Keratinocyte (primary cell): ENCODE measurements around the gene TIAM1.

ENCODE experiments used
- EZH2 ChIP-seq: IDR thresholded peaks from one replicate; pipeline ENCODE4 v1.6.1; 2012; ENCODE audit warnings: inconsistent platforms, mild to moderate bottlenecking, low read length, moderate library complexity
- TF ChIP-seq, protein P1 (sequence below), 3 experiments: IDR thresholded peaks in 1 of 3; conservative IDR thresholded peaks in 1 of 3; optimal IDR thresholded peaks in 1 of 3; 2 replicates in 2 of 3; 3 replicates in 1 of 3; pipeline versions ENCODE3 to v1.5.1; 2011; ENCODE audit warnings: low read length in 3 of 3, mild to moderate bottlenecking in 3 of 3, moderate library complexity in 2 of 3, control low read depth in 1 of 3, inconsistent platforms in 1 of 3; ENCODE audit not compliant: insufficient read depth in 2 of 3; ENCODE audit errors: extremely low read depth in 1 of 3

GRCh38 chr21:31084689-31085088 is 259.4 kb downstream of the TIAM1 start:
- TF ChIP-seq EZH2 = no peak
- TF ChIP-seq, protein P1, sequence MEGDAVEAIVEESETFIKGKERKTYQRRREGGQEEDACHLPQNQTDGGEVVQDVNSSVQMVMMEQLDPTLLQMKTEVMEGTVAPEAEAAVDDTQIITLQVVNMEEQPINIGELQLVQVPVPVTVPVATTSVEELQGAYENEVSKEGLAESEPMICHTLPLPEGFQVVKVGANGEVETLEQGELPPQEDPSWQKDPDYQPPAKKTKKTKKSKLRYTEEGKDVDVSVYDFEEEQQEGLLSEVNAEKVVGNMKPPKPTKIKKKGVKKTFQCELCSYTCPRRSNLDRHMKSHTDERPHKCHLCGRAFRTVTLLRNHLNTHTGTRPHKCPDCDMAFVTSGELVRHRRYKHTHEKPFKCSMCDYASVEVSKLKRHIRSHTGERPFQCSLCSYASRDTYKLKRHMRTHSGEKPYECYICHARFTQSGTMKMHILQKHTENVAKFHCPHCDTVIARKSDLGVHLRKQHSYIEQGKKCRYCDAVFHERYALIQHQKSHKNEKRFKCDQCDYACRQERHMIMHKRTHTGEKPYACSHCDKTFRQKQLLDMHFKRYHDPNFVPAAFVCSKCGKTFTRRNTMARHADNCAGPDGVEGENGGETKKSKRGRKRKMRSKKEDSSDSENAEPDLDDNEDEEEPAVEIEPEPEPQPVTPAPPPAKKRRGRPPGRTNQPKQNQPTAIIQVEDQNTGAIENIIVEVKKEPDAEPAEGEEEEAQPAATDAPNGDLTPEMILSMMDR (optimal IDR thresholded peaks at IDR 0.05 in 1 of 3, IDR thresholded peaks at IDR 0.05 in 1 of 3, conservative IDR thresholded peaks at IDR 0.05 in 1 of 3; ENCODE audit: extremely low read depth in 1 of 3, insufficient read depth in 2 of 3, low read length in 3 of 3) = no peak
